HG02763 (cell line): ENCODE results near the gene EHBP1.

Experiments
- ATAC-seq: cut with Tn5 transposase; IDR thresholded peaks from one replicate; pipeline ENCODE4 v1.9.1; 2021; ENCODE audit warnings: mild to moderate bottlenecking, moderate library complexity; ENCODE audit not compliant: unreplicated experiment

The EHBP1 gene

GRCh38 chr2:62939735-62940491, 234.4 kb downstream of the EHBP1 start:
- ATAC-seq: no peak

DNA sequence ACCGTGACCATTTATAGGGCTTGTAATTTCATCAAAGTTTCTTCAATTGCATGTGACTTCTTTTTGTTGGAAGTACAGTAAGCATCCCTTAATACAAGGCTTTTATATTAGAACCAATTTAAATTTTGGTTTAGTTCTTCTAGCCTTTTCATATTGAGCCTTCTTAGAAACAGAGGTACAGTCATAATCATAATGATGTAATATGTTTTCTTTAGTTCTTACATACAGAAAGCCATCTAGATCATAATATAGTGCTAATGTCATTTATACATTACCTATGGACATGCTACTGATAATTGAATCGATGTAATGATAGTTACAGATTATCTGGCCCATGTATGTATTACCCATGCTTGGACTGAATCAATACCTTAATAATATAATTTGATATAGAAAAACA, 235.2 kb downstream of the EHBP1 start:
- ATAC-seq: no peak

DNA sequence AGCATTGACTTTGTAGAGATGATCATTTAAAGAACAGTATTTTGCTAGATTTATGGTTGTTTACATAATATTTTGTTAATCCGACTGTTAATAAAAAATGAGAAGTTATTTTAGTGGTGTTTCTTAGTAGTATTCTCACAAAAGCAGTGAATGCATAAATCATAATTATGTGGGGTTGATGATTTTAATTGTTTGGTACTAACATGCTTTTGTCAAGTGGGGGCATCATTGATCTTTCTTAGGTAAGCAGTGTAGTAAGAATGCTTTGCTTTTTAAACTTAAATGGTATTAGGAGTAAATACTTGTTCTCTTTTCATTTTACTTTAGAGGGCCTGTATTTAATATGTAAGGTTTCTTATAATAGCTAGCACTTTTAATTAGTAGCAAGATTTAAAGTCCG, 235.9 kb downstream of the EHBP1 start:
- ATAC-seq: no peak

DNA sequence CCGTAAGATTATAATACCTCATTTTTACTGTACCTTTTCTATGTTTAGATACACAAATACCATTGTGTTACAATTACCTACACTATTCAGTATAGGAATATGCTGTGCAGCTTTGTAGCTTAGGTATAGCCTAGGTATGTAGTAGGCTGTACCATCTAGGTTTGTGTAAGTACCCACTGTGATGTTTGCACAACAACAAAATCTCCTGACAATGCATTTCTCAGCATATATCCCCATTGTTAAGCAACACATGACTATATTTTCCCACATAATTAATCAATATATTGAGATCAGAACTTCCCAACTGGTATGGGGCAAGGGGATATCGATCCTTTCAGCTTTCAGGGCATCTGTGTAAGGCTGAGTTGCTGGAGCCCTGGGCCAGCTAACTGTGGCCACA, 238.8 kb downstream of the EHBP1 start:
- ATAC-seq: no peak

DNA sequence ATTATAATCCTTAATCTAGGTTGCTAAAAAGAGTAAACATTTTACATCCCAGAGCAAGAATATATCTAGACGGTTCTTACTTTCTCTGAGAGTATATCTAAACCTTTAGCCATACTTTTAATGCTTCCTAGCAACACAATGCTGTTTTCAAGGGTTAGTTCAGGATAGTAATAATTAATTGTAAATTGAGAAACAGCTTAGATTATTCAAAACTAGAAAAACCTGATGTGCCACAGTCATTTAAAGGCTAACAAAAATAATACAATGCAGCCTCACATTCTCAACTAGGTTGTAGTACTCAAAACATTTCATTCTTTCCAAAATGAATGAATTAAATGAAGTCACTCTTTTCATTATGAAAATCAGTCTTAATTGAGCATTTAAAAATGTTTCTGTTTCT, 241.9 kb downstream of the EHBP1 start:
- ATAC-seq: no peak

- no peak for ATAC-seq
These were observed 251.1 kb downstream of the EHBP1 start for GRCh38 chr2:62956651-62957050.

DNA sequence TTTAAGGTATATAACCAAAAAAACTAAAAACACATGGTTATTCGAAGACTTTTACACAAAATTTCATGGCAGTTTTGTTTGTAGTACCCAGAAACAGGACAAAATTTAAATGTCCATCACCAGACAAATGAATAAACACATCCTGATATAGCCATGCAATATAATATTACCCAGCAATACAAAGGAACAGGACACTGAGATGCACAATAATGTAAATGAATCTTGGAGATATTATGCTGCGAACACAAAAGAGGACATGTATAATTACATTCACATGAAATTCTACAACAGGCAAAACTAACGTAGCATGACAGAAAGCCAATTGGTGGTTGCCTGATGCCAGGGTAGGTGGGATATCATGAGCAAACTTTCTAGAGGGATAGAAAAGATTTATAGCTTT, 252.7 kb downstream of the EHBP1 start:
- ATAC-seq: no peak

GRCh38 chr2:62964050-62964449, 258.5 kb downstream of the EHBP1 start:
- ATAC-seq: no peak

GRCh38 chr2:62964671-62965070, 259.2 kb downstream of the EHBP1 start:
- ATAC-seq: no peak

- ATAC-seq: no peak
These were observed 261.5 kb downstream of the EHBP1 start for GRCh38 chr2:62966991-62967390.

GRCh38 chr2:62968168-62968567, 262.7 kb downstream of the EHBP1 start:
- ATAC-seq: no peak

GRCh38 chr2:62968668-62969067, 263.2 kb downstream of the EHBP1 start:
- no peak for ATAC-seq

GRCh38 chr2:62971936-62972335, 266.4 kb downstream of the EHBP1 start:
- ATAC-seq: no peak

DNA sequence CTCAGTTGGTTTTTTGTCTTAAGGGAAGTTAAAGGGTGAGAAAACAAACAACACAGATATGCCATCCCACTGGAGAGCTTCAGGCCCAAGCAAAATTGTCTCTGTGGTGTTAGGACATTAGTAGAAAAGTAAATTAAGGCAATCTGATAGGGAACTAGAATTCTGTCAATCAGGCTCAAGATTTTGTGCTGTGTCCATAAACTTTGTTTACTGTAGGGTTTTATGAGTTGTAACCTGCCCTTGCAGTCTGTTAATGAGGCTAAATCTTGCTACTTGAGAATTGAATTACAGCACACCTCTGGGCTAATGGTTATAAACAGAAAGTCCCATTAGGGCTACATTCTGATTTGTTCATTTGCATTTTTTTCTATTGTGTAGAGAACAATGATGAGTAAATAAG, 267.1 kb downstream of the EHBP1 start:
- ATAC-seq: no peak

- no peak for ATAC-seq
These were observed 269.5 kb downstream of the EHBP1 start for GRCh38 chr2:62974999-62975398.

GRCh38 chr2:62991605-62992004, 286.1 kb downstream of the EHBP1 start:
- ATAC-seq: no peak

DNA sequence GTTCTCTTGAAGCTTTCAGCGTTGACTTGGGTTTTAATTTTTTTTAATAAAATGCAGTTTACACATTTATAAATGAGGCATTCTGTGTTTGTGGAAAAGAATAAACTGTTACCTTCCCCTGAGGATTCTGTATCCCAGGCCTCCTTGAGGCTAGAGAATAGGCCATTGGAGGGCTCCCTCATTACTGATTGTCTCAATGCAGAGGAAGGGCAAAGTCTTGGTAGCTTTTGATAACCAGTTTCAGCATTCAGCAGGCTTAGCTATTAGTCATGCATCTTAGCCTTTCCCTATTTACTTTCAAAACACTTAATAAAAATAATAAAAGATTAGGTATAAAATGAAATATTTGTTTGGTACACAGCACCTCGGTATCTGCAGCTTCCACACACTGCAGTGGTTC, 287.0 kb downstream of the EHBP1 start:
- no peak for ATAC-seq

DNA sequence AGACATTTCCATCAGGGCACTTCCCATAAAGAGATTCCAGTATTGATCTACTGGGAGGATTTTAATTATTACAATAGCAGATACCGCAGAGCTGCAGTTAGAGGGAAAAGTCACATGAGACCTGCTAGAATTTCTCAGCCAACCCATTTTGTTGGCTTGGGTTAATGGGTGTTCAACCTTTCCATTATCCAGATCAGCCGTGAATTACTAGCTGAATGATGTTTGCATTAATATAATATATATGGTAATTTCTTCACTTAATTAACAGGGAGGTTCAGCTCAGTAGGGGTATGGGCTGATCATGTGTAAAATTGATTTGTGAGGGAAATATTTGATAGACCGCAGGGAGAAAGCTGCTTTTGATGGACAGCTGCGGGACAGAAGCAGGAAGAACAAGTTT, 288.7 kb downstream of the EHBP1 start:
- no peak for ATAC-seq

DNA sequence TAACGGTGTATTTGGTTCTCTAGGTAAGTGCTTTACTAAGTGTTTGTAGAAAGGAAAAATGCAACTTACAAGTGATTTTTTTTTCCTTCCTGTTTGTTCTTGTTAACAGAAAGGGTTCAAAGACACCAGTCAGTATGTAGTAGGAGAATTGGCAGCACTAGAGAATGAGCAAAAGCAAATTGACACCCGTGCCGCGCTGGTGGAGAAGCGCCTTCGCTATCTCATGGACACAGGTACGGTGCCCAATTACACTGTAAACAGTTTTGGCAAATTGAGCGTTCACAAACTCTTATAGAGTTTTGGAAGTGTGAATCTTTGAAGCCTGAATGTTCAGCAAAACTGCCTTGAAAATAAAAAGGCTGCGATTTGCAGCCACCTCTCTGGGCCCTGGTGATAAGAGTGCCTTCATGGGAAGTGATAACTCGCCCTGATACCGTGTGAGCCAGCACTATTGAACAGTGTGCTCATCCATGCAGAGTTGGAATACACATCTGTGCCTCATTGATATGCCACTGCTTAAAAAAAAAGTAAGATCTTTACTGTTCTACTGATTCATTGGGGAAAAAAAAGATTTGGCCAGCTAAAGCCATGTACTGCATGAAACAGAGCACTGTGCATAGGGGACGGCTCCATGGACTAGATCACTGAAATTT, 291.1 kb downstream of the EHBP1 start:
- no peak for ATAC-seq

GRCh38 chr2:62998949-62999348, 293.4 kb downstream of the EHBP1 start:
- no peak for ATAC-seq

DNA sequence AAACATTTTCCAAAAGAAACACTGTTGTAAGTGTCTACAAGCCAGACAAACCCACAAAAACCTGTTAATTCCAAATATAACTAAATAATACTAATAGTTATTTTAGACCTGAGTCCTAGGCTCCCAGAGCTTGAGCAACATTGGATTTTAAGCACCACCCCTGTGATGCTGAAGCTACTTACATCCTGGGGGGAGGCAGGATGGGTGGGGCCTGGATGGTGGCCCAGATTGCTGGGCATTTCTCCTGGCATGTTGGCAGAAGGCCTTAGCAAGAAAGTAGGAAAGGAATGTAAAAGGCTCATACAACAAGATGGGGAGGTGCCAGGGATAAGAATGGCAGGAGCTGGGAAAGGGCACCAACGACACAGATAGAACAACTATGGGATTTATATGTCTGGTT, 294.4 kb downstream of the EHBP1 start:
- no peak for ATAC-seq

DNA sequence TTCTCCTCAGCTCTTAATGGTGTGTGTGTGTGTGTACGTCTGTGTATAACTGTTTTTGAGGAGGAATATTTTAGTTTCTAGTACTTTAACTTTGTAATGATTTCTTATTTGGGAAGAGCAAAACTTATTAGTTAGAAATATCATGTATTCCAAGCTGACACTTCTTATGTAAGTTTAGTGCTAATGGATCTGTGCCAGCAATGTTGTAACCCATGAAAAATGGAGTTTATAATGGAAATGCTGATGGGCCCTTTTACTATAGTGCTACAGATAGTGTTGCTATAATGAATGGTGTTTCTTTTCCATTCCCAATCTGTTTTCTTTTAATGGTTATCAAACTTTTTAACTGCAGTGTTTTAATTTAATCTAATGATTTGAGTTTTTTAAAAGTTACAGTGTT, 295.3 kb downstream of the EHBP1 start:
- ATAC-seq: no peak

DNA sequence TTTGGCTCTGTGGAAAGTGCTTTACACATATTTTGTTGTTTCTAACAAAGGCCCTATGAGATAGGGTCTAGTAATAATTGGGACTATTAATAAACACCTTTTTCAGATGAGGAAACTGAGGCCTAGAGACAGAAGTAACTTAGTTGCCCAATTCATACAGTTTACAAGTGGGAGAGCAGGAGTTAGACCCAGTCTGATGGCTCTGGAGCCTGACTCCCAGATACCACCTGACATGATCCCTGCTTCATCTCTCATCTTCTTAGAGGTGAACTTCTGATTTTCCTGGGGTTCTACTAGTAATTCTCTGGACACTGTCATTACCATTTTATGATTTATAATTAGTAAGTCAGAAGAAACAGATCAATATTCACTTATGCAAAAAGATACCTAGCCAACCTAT, 296.1 kb downstream of the EHBP1 start:
- ATAC-seq: no peak
